Liver (tissue), 3 donors: ENCODE data around the gene USH2A.

Source experiments
- EGR1 ChIP-seq, 2 donors: IDR thresholded peaks; 2 replicates each; pipeline ENCODE4 v1.6.1; 2016 to 2018; ENCODE audit warnings: antibody characterized with exemption in 2 of 2, low read depth in 2 of 2
- JUND ChIP-seq, 2 donors: IDR thresholded peaks; 2 replicates each; pipeline ENCODE4 v1.6.1; 2016; ENCODE audit warnings: antibody characterized with exemption in 2 of 2
- SP1 ChIP-seq: IDR thresholded peaks from 2 replicates; pipeline ENCODE4 v1.6.1; 2018; ENCODE audit warnings: antibody characterized with exemption, mild to moderate bottlenecking
- TAF1 ChIP-seq: conservative IDR thresholded peaks from 2 replicates; pipeline ENCODE4 v1.6.1; 2016; ENCODE audit warnings: antibody characterized with exemption, mild to moderate bottlenecking
- YY1 ChIP-seq: IDR thresholded peaks from 2 replicates; pipeline ENCODE4 v1.6.1; 2016; ENCODE audit warnings: antibody characterized with exemption, mild to moderate bottlenecking
- TF ChIP-seq, protein P1 (sequence below): fragments of 150-350 bp; IDR thresholded peaks from 2 replicates; pipeline ENCODE4 v1.5.1; 2017; ENCODE audit warnings: improper control_type of control experiment, low read depth, low read length; ENCODE audit not compliant: missing input control
- TF ChIP-seq, protein P2 (sequence below): IDR thresholded peaks from 2 replicates; pipeline ENCODE4 v1.6.1; 2016; ENCODE audit warnings: antibody characterized with exemption, mild to moderate bottlenecking
- donor health status: healthy.
- donor health status: healthy.

DNA sequence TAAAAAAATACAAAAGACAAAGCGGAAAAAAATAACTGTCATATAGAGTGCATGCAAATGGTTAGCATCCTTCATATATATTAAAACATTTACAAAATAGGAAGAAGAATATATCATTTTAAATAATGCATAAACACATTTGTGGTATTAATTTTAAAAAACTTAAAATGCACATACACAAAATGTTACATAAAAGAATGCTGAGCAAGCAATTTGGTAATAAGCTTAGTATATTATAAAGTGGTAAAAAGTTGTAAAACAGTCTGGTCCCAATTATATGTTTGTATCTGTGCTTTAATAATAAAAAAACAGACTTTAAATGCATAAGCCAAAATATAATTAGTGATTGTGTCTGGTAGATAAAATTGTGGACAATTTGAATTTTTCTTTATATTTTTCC, 394.6 kb downstream of the USH2A start:
- TF ChIP-seq, protein P1, sequence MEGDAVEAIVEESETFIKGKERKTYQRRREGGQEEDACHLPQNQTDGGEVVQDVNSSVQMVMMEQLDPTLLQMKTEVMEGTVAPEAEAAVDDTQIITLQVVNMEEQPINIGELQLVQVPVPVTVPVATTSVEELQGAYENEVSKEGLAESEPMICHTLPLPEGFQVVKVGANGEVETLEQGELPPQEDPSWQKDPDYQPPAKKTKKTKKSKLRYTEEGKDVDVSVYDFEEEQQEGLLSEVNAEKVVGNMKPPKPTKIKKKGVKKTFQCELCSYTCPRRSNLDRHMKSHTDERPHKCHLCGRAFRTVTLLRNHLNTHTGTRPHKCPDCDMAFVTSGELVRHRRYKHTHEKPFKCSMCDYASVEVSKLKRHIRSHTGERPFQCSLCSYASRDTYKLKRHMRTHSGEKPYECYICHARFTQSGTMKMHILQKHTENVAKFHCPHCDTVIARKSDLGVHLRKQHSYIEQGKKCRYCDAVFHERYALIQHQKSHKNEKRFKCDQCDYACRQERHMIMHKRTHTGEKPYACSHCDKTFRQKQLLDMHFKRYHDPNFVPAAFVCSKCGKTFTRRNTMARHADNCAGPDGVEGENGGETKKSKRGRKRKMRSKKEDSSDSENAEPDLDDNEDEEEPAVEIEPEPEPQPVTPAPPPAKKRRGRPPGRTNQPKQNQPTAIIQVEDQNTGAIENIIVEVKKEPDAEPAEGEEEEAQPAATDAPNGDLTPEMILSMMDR: no peak
- no peak for TF ChIP-seq JUND (IDR thresholded peaks at IDR 0.05)
- no peak for TF ChIP-seq YY1
- no peak for TF ChIP-seq EGR1 (IDR thresholded peaks at IDR 0.05; ENCODE audit: low read depth in 2 of 2)
- TF ChIP-seq, protein P2, sequence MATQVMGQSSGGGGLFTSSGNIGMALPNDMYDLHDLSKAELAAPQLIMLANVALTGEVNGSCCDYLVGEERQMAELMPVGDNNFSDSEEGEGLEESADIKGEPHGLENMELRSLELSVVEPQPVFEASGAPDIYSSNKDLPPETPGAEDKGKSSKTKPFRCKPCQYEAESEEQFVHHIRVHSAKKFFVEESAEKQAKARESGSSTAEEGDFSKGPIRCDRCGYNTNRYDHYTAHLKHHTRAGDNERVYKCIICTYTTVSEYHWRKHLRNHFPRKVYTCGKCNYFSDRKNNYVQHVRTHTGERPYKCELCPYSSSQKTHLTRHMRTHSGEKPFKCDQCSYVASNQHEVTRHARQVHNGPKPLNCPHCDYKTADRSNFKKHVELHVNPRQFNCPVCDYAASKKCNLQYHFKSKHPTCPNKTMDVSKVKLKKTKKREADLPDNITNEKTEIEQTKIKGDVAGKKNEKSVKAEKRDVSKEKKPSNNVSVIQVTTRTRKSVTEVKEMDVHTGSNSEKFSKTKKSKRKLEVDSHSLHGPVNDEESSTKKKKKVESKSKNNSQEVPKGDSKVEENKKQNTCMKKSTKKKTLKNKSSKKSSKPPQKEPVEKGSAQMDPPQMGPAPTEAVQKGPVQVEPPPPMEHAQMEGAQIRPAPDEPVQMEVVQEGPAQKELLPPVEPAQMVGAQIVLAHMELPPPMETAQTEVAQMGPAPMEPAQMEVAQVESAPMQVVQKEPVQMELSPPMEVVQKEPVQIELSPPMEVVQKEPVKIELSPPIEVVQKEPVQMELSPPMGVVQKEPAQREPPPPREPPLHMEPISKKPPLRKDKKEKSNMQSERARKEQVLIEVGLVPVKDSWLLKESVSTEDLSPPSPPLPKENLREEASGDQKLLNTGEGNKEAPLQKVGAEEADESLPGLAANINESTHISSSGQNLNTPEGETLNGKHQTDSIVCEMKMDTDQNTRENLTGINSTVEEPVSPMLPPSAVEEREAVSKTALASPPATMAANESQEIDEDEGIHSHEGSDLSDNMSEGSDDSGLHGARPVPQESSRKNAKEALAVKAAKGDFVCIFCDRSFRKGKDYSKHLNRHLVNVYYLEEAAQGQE: no peak
- no peak for TF ChIP-seq SP1
- no peak for TF ChIP-seq TAF1
